CD4-positive, alpha-beta T cell treated with Interleukin-15 for 4 hours (primary cell): ENCODE results near the gene PPP6R2.
A peak's percentile ranks its signal among the peaks of the same experiment; 100 is the strongest.
"Not testable (repeated sequence)": the region's sequence is repeated elsewhere in the genome, so short reads cannot be mapped to it uniquely, and the experiment has no call there.

Experiments
- DNase-seq: peaks from one replicate; pipeline ENCODE4 v3.0.0-alpha.2; 2020; ENCODE audit warnings: low spot score

Gene PPP6R2

GRCh38 chr22:50346470-50346869 lies 3.3 kb downstream of the PPP6R2 start:
- DNase-seq: no peak

- DNase-seq: no peak
Measured at GRCh38 chr22:50347157-50347556, 4.0 kb downstream of the PPP6R2 start.

- DNase-seq: no peak
Measured at GRCh38 chr22:50348058-50348457, 4.9 kb downstream of the PPP6R2 start.

GRCh38 chr22:50356186-50356585 lies 13.1 kb downstream of the PPP6R2 start:
- no peak for DNase-seq

DNA sequence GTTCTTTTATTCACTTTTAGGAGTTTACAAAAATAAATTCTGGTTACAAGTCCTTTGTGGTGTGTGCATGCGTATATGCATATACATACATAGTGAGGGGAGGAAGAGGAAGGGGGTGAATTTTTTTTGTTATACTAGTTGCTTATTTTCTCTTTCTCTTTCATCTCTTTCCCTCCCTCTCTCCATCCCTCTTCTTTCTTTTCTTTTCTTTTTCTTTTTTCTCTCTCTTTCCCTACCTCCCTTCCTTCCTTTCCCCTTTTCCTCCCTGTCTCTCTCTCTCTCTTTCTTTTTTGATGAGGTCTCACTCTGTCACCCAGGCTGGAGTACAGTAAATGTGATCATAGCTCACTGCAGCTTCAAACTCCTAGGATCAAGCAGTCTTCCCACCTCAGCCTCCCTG lies 14.1 kb downstream of the PPP6R2 start:
- no peak for DNase-seq

DNA sequence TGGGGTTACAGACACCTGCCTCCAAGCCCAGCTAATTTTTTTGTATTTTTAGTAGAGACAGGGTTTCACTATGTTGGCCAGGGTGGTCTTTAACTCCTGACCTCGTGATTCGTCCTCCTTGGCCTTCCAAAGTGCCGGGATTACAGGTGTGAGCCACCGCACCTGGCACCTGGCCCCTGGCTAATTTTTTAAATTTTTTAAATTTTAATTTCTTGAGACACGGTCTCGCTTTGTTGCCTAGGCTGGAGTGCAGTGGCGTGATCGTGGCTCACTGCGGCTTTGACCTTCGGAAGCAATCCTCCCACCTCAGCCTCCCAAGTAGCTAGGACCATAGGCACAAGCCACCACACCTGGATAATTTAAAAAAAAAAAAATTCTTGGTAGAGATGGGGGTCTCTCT lies 14.6 kb downstream of the PPP6R2 start:
- DNase-seq: no peak

DNA sequence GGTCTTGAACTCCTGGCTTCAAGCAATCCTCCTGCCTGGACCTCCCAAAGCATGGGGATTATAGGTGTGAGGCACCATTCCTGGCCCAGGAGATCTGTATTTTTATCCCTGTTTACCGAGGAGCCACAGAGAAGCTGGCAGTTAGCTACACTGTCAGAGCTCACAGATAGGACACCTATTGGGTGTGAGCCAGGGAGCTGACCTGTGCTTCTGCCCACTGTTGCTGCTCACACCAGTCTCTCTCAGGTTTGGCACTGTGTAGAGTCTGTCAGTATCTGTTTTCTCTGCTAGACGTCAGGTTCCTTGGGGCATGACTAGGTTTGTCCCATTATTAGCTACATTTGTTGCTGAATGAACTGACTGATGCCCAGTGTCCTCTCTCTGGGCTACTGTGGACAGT lies 17.5 kb downstream of the PPP6R2 start:
- no peak for DNase-seq

DNA sequence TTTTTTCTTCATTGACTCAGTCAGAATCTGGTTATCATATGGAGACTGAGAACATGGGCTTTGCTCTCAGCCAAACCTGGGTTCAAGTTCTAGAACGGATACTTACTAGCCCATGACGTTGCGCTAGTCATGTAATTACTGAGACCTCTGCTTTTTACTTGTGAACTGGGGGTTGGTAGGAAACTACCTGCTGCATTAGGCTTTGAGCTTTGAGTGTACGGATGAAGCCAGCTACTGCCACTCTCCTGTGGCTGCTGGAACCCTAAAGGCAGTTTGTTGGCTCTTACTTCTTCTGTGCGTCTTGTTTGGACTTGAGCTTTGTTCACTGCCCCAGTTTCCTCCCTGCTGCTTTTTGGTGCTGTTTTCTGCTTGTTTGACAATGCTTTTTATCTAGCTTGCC lies 18.1 kb downstream of the PPP6R2 start:
- no peak for DNase-seq

- peak; percentile 39 for DNase-seq
Measured at GRCh38 chr22:50361688-50362087, 18.6 kb downstream of the PPP6R2 start.

DNA sequence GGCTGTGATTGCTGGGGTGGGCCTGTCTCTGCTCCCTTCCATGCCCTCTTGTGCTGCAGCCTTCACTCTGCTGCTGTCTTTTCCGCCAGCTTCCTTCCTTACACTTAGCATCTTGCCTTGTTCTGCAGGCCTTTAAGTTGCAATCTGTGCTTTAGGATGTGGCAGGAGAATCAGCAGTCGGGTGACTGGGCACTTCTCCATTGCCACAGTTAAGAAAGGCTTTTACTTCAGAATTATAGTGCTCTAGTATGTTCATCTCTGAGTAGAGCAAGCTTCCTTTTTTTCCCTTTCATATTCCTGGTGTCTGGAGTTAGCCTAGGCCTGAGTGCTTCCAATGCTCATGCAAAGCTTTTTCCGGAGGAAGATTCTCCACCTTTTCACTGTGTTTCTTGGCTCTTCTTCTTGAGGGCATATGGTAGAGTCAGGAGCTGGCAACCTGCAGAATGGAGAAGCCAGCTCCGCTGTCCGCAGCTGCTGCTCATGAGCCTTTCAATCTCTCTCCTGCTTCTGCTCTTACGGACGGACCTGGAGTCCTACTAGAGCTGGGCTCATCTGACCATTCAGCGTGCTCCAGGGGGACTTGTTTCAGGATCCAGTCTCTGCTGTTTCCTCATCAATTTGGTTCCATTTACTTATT lies 20.2 kb downstream of the PPP6R2 start:
- no peak for DNase-seq

DNA sequence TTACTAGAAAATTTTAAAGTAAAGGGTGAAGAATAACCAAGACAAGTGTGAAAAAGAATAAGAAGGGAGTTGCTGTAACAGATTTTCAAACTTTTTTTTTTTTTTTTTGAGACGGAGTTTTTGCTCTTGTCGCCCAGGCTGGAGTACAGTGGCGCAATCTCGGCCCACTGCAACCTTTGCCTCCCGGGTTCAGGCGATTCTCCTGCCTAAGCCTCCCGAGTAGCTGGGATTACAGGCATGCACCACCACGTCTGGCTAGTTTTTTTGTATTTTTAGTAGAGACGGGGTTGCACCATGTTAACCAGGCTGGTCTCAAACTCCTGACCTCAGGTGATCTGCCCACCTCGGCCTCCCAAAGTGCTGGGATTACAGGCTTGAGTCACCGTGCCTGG lies 20.7 kb downstream of the PPP6R2 start:
- not testable (repeated sequence) for DNase-seq

DNA sequence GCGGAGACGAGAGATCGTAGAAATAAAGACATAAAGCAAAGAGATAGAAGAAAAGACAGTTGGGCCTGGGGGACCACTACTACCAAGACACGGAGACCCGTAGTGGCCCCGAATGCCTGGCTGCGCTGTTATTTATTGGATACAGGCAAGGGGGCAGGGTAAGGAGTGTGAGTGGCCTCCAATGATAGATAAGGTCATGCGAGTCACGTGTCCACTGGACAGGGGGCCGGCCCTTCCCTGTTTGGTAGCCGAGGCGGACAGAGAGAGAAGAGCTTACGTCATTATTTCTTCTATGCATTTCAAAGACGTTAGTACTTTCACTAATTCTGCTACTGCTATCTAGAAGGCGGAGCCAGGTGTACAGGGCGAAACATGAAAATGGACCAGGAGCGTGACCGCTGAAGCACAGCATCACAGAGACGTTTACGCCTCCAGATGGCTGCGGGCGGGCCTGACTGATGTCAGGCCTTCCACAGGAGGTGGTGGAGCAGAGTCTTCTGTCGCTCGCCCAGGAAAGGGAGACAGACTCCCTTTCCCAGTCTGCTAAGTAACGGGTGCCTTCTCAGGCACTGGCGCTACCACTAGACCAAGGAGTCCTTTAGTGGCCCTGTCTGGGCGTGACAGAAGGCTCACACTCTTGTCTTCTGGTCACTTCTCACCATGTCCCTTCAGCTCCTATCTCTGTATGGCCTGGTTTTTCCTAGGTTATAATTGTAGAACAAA lies 24.8 kb downstream of the PPP6R2 start:
- DNase-seq: no peak

GRCh38 chr22:50371101-50371648 lies 28.0 kb downstream of the PPP6R2 start:
- no peak for DNase-seq

- DNase-seq: no peak
Measured at GRCh38 chr22:50376085-50376651, 33.0 kb downstream of the PPP6R2 start.

- peak; percentile 6 for DNase-seq
Measured at GRCh38 chr22:50381021-50381555, 38.0 kb downstream of the PPP6R2 start.

DNA sequence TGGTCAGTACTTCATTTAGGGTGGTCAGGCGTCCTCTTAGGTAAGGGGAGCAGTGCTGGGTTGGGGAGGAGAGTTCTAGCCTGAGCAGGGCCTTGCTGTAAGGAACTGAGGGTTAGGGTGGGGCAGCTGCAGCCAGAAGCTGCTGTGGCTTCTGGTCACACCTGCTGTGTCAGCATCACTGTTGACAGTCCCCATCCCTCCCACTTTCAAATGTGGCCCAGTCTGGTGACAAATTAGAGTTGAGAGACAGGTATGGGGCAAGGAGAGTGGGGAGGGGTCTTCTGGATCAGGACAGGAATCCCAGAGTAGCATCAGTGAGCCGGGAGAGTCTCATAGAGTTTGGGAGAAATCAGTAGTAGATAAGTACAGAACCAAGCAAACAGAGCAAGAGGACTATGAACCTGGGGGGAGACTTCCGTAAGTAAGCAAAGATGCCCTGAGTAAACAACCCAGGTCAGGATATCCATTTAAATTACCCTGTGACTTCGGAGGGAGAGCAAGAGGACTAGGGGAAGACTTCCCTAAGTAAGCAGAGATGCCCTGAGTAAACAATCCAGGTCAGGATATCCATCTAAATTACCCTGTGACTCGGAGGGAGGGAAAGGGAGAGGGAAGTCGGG lies 53.7 kb downstream of the PPP6R2 start:
- no peak for DNase-seq

DNA sequence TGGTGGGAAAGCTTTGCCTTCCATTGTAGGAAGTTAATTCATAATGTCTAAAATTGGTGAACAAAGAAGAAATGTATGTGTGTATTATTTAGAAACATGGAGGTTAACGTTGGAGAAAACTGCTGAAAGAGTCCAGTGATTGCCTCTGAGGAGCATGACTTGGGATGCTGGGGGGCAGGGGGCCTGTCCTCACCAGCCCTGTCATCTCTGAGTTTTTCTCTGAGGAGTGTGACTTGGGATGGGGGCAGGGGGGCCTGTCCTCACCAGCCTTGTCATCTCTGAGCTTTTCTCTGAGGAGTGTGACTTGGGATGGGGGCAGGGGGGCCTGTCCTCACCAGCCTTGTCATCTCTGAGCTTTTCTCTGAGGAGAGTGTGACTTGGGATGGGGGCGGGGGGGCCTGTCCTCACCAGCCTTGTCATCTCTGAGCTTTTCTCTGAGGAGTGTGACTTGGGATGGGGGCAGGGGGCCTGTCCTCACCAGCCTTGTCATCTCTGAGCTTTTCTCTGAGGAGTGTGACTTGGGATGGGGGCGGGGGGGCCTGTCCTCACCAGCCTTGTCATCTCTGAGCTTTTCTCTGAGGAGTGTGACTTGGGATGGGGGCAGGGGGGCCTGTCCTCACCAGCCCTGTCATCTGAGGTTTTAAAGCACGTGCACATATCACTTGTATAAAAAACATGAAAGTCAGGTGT lies 54.4 kb downstream of the PPP6R2 start:
- DNase-seq: not testable (repeated sequence)

GRCh38 chr22:50398831-50399648 lies 55.9 kb downstream of the PPP6R2 start:
- DNase-seq: no peak

DNA sequence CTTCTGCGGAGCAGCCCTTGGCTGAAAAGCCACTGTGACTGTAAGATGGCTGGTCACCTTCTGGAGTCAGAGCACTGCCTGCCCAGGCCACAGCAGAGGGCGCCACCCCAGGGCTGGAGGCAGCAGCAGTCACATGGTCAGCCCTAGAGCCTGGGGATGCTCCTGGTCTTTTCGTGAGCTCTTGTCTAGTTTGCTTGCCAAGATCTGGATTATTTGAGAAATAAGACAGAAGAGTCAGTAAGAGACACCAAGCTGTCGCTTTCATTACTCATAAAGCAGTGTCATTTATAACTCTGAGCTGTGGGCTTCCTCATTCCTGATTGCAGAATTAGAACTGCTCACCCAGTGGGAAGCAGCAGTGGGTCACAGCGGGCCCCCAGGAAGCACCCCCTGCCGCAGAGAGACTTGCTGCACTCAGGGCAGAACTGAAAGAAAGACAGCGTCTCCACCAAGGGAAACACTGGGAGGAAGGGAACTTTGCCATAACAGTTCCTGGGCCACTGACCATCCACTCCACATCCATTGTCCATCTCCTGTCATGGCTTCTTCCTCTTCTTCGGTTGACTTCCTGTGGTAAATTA lies 56.7 kb downstream of the PPP6R2 start:
- DNase-seq: peak; percentile 15

GRCh38 chr22:50400406-50400805 lies 57.3 kb downstream of the PPP6R2 start:
- no peak for DNase-seq

- no peak for DNase-seq
Measured at GRCh38 chr22:50400931-50401330, 57.8 kb downstream of the PPP6R2 start.
